Gastrocnemius medialis (tissue), 4 donors: ENCODE data around the gene SPATA22. TPM values are rescaled to one million over a fixed set of nuclear protein-coding genes. Genes with fewer than 3 reads are reported as not detected.

Source experiments
- ATAC-seq, 2 donors: fragments of 150-250 bp; one replicate each; pipeline ENCODE4 v1.9.1; 2016
- DNase-seq, 2 donors: peaks; one replicate each; pipeline ENCODE4 v3.0.0-alpha.2; 2019
- H3K27ac ChIP-seq, 4 donors: fragments of 200-600 bp; sonication (generic); 1 replicate in 1 of 4; 2 replicates in 3 of 4; pipeline ENCODE4 v1.5.1; 2016 to 2018; ENCODE audit warnings: mild to moderate bottlenecking in 2 of 4, moderate library complexity in 1 of 4
- H3K27me3 ChIP-seq, 3 donors: fragments of 200-600 bp; sonication (generic) in 2 of 3; 1 replicate in 1 of 3; 2 replicates in 2 of 3; pipeline versions ENCODE4 v1.5.1 to v1.6.0; 2016 to 2019; ENCODE audit warnings: mild to moderate bottlenecking in 1 of 3, moderate library complexity in 1 of 3
- H3K36me3 ChIP-seq, 2 donors: fragments of 200-600 bp; sonication (generic) in 1 of 2; one replicate each; pipeline ENCODE4 v1.5.1; 2017 to 2018
- H3K4me1 ChIP-seq, 2 donors: fragments of 200-600 bp; sonication (generic) in 1 of 2; one replicate each; pipeline ENCODE4 v1.5.1; 2016 to 2017; ENCODE audit warnings: mild to moderate bottlenecking in 2 of 2
- H3K4me3 ChIP-seq, 4 donors: fragments of 200-600 bp; sonication (generic) in 3 of 4; 1 replicate in 1 of 4; 2 replicates in 3 of 4; pipeline ENCODE4 v1.5.1; 2016 to 2019; ENCODE audit warnings: mild to moderate bottlenecking in 2 of 4
- H3K9me3 ChIP-seq, 3 donors: fragments of 200-600 bp; sonication (generic) in 2 of 3; 1 replicate in 1 of 3; 2 replicates in 2 of 3; pipeline ENCODE4 v1.5.1; 2016 to 2019
- CTCF ChIP-seq, 5 experiments: fragments of 450-650 bp in 3 of 5; fragments of 200-600 bp in 2 of 5; sonication (generic) in 2 of 5; IDR thresholded peaks in 4 of 5; conservative IDR thresholded peaks in 1 of 5; 1 replicate in 4 of 5; 2 replicates in 1 of 5; pipeline ENCODE4 v1.5.1; 2016 to 2019; ENCODE audit warnings: antibody characterized with exemption in 5 of 5, mild to moderate bottlenecking in 3 of 5, moderate library complexity in 3 of 5
- POLR2A ChIP-seq, 2 donors: fragments of 450-650 bp; IDR thresholded peaks; one replicate each; pipeline ENCODE4 v1.6.1; 2017; ENCODE audit warnings: antibody characterized with exemption in 2 of 2, mild to moderate bottlenecking in 2 of 2, moderate library complexity in 2 of 2
- in situ Hi-C, 4 donors: fragments of 200-750 bp; cut with MboI; loops; one replicate each; pipeline versions ENCODE4 v1.15.0 to v1.8.0; 2017; ENCODE audit warnings: low sequenced_read_pairs in 4 of 4
- intact Hi-C: fragments of 100-400 bp; cut with DNase I; formaldehyde crosslinking; loops from one replicate; pipeline ENCODE4 v1.15.1; 2023; ENCODE audit warnings: low total_unique reads
- total RNA-seq, 4 donors: library from RNA; depleted of rRNA; stranded (reverse); fragments of >200 nt; gene quantifications; one replicate each; pipeline versions ENCODE4 v1.1.0 to v1.2.3, GENCODE V29; 2016

The SPATA22 gene
- total RNA-seq, 4 donors from 2014 or later, result 0.22 to 0.23 TPM; not detected in 2

GRCh38 chr17:3501344-3501743 lies 29.7 kb upstream of the SPATA22 start:
- Histone ChIP-seq H3K27ac (no peak overlapping the region), H3K4me1 (no peaks in the 10 kb centered on the region), H3K4me3 (no peak overlapping the region), H3K27me3 (no peaks in the 10 kb centered on the region), H3K9me3 (no peaks in the 10 kb centered on the region), H3K36me3 (no peaks in the 10 kb centered on the region)
- in situ Hi-C loops (no loop called here), intact Hi-C loops (no loop called here)
- no peak for DNase-seq
- no peak for ATAC-seq
- TF ChIP-seq CTCF (IDR thresholded peaks at IDR 0.05 in 4 of 5, conservative IDR thresholded peaks at IDR 0.05 in 1 of 5), result no peak
- no peak for TF ChIP-seq POLR2A (IDR thresholded peaks at IDR 0.05)

- no peak overlapping the region for H3K4me3 ChIP-seq
- ATAC-seq (no peak), DNase-seq (no peak)
- TF ChIP-seq CTCF (IDR thresholded peaks at IDR 0.05 in 4 of 5, conservative IDR thresholded peaks at IDR 0.05 in 1 of 5) (no peak), POLR2A (IDR thresholded peaks at IDR 0.05) (no peak)
- intact Hi-C loops (no loop called here), in situ Hi-C loops (no loop called here)
- H3K27ac ChIP-seq, result no peak overlapping the region
- no peaks in the 10 kb centered on the region for H3K4me1 ChIP-seq
- H3K9me3 ChIP-seq, result no peaks in the 10 kb centered on the region
- no peaks in the 10 kb centered on the region for H3K27me3 ChIP-seq
- H3K36me3 ChIP-seq, result no peaks in the 10 kb centered on the region
Measured at GRCh38 chr17:3497101-3497500, 25.5 kb upstream of the SPATA22 start.

- Histone ChIP-seq H3K4me3 (no peak overlapping the region), H3K4me1 (no peaks in the 10 kb centered on the region), H3K27ac (no peak overlapping the region), H3K36me3 (no peaks in the 10 kb centered on the region), H3K9me3 (no peaks in the 10 kb centered on the region), H3K27me3 (no peaks in the 10 kb centered on the region)
- in situ Hi-C loops (no loop called here), intact Hi-C loops (no loop called here)
- ATAC-seq (no peak), DNase-seq (no peak)
- TF ChIP-seq POLR2A (IDR thresholded peaks at IDR 0.05) (no peak), CTCF (IDR thresholded peaks at IDR 0.05 in 4 of 5, conservative IDR thresholded peaks at IDR 0.05 in 1 of 5) (no peak)
Measured at GRCh38 chr17:3485481-3486068, 14.0 kb upstream of the SPATA22 start.

GRCh38 chr17:3482852-3483251 lies 11.2 kb upstream of the SPATA22 start:
- no peak overlapping the region for H3K4me3 ChIP-seq
- H3K4me1 ChIP-seq, result no peaks in the 10 kb centered on the region
- H3K27ac ChIP-seq, result no peak overlapping the region
- no peaks in the 10 kb centered on the region for H3K9me3 ChIP-seq
- no peak for TF ChIP-seq CTCF (IDR thresholded peaks at IDR 0.05 in 4 of 5, conservative IDR thresholded peaks at IDR 0.05 in 1 of 5)
- TF ChIP-seq POLR2A (IDR thresholded peaks at IDR 0.05), result no peak
- ATAC-seq, result no peak
- in situ Hi-C loops (no loop called here), intact Hi-C loops (no loop called here)
- no peaks in the 10 kb centered on the region for H3K27me3 ChIP-seq
- no peaks in the 10 kb centered on the region for H3K36me3 ChIP-seq
- DNase-seq, result no peak

GRCh38 chr17:3479988-3480387 lies 8.4 kb upstream of the SPATA22 start:
- TF ChIP-seq CTCF (IDR thresholded peaks at IDR 0.05 in 4 of 5, conservative IDR thresholded peaks at IDR 0.05 in 1 of 5) (no peak), POLR2A (IDR thresholded peaks at IDR 0.05) (no peak)
- Histone ChIP-seq H3K4me3 (no peak overlapping the region), H3K36me3 (no peaks in the 10 kb centered on the region), H3K9me3 (no peaks in the 10 kb centered on the region), H3K4me1 (no peaks in the 10 kb centered on the region), H3K27ac (no peak overlapping the region), H3K27me3 (no peaks in the 10 kb centered on the region)
- in situ Hi-C loops (no loop called here), intact Hi-C loops (no loop called here)
- no peak for ATAC-seq
- no peak for DNase-seq
